GM23248 (cell line): Measurements from ENCODE around the gene OTP.

Source experiments
- EZH2 ChIP-seq: fragments of 200-600 bp; sonication (generic); IDR thresholded peaks from 2 replicates; pipeline ENCODE4 v1.6.1; 2018; ENCODE audit warnings: antibody characterized with exemption, mild to moderate bottlenecking; ENCODE audit not compliant: insufficient read depth, poor library complexity, severe bottlenecking
- EZH2phosphoT487 ChIP-seq: fragments of 200-600 bp; sonication (generic); IDR thresholded peaks from 2 replicates; pipeline ENCODE4 v1.6.1; 2018; ENCODE audit warnings: antibody characterized with exemption, moderate library complexity, mild to moderate bottlenecking, low read depth; ENCODE audit not compliant: insufficient read depth

- TF ChIP-seq EZH2phosphoT487, result no peak
- no peak for TF ChIP-seq EZH2
Observed at GRCh38 chr5:77635067-77635916, 3.2 kb downstream of the OTP start.
